Stimulated activated CD4-positive, alpha-beta T cell treated with anti-CD3 and anti-CD28 coated beads, TNF-alpha, amount 100 ng/mL, for 24 hours (primary cell): ENCODE measurements around the gene THAP11.
"Not testable (repeated sequence)": the region's sequence is repeated elsewhere in the genome, so short reads cannot be mapped to it uniquely, and the experiment has no call there.

Experiments
- DNase-seq, 3 experiments: peaks; one replicate each; pipeline ENCODE4 v3.0.0-alpha.2; 2020; ENCODE audit warnings: low read depth in 3 of 3

Gene THAP11

GRCh38 chr16:67862623-67863583 is 20.8 kb downstream of the THAP11 start:
- no peak for DNase-seq

- DNase-seq, result not testable (repeated sequence)
Measured at GRCh38 chr16:67864044-67864443, 21.9 kb downstream of the THAP11 start.

DNA sequence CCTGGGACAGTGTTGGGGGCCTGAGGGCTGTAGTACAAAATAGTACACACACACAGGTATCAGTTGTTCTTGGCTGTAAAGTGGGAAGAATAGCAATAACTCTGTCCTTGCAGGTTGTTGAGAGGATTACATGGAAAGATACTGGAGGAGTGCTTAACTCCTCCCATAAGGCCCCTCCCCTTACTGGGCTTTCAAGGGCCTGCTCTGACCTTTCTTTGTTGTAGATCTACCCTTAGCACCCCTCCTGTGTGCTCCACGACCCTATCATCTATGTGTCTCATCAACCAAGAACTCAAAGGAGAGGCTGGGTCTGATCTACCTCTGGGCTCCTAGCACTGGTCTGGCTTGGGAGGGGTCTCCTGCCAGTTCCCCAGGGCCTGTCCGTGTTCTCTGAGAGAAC is 22.5 kb downstream of the THAP11 start:
- no peak for DNase-seq

DNA sequence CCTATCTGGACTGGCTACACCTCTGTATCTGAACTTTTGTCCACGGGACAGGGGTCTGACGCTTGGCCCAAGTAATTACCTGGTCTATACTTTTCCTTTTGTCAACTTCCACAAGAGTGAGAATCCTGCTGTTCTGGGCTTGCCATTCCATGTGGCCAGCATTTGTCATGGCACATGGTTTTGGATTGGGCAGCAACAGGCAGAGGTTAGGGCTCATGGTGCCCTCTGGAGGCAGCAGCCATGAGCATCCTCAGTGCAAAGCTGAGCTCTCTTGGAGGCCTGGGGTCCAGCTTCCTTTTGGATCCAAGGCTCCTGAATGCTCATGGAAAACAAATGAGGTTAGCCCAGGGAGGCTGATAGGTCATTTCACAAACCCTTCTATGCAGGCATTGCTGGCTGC is 23.2 kb downstream of the THAP11 start:
- DNase-seq, result no peak

- DNase-seq, result no peak
Measured at GRCh38 chr16:67868290-67868689, 26.2 kb downstream of the THAP11 start.

GRCh38 chr16:67869653-67870052 is 27.5 kb downstream of the THAP11 start:
- no peak for DNase-seq

DNA sequence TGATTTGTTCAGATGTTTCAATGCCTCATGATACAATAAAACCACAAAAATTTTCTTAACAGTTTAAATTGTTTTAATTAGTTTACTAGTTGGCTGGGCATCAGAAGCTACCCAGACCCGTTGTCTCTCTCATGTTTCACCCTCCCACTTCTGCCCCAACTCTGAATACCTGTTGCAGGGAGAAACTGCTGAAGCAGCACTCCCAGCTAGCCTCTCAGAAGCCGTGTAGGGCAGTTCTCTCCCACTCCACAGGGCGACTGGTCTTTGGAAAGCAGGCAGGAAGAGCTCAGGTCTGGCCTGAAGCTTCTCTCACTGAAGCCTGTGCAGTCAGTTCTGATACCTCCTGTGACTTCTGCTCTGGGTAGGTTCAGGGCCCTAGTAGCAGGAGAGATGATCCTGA is 29.1 kb downstream of the THAP11 start:
- no peak for DNase-seq

GRCh38 chr16:67872131-67872630 is 30.1 kb downstream of the THAP11 start:
- DNase-seq, result no peak

DNA sequence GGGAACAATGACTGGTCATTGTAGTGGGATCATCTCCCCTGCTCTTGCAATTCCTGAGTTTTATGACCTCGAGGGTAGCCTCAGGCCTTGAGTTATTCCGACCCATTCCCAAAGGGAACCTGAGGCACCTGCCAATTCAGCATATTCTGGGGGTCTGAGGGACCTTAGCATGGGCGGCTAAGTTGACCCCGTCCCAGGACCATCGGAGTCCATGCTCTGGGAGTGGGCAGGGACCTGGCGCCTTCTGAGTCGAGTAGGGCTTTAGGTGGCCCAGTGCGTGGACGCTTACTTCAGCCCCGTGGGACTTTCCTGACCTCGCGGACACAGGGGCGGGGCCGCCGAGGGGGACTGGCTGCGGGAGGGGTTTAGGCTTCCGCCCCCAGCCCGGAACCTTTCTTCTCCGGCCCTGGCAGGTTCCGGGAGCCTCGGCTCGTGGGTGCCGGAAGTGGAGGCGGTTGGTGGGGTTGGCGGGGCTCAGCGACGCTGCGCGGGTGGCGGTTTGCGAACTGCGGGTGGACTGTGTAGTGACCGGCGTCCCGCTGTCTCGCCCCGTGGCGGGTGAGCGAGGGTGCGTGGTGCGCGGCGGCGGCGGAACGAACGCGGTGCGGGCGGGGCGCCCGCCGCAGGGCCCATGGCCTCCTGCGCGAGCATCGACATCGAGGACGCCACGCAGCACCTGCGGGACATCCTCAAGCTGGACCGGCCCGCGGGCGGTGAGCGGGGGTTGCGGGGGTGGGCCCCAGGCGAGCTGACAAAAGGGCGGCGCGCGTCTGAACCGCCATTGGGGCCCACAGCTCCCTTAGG is 30.7 kb downstream of the THAP11 start, which contains the start of gene EDC4:
EDC4 (plus strand) TSS at position 422 of the 804 bp plus-strand sequence; CDS start at position 632, 210 bp downstream.
- peak; percentile 81 to 86 (median 85) for DNase-seq

DNA sequence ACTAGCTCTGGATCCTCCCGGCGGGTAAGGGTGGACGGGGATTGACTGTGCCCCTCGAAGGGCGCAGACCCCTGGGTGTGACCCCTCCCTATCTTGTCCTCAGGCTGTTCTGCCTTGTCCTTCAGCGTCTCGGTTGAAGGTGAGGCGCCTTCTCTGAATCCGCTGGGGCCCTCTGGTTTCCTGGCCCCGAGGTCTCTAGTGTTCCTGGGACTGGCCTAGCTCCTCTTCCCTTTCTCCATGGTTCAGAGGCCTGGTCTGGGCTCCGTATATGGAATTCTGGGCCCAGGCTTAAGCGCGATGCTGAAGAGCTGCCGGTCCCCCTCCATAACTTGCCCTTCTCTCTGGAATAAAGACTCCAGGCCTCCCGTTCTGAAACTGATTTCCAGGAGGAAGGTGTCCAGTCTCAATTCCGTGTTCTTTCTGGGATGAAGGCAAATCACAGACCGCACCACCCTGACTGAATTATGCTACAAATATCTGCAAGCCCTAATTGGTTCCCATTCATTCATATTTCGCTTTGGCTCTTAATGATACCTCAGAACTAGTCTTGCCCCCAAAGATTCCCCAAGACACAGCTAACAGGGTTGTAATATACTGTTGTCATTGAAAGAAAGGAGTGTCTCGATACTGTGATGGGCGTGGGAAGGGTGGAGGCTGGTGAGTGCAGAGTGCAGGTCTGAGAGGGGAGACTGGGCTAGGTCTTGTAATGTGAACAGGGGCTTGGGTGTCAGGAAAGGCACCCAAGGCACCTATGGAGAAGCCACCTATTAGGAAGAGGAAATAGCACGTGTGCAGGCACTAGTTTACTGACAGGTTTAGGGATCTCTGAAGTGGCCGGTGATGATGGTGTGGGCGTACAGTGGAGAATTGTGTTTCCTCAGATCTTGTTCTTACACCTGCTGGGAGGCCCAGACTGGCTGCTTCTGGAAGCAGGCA is 31.6 kb downstream of the THAP11 start:
- DNase-seq, result no peak

DNA sequence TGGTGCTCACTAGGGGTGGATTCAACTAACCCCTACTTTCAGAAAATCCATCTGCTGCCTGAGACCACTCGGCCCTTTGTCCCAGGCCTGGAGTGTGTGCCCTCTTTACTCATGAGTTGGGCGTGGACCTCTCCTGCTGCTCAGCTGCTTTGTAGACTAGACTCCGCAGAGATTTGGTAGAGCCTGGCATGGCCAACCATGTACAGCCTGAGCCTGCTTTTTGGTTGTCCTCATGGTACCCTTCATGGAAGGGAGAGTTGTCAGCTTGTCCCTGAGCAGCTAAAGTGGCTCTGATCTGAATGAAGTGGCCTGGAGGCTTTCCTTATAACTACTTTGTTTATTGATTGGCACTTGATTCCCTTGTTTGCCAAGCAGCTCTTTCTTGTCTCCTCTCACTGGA is 32.3 kb downstream of the THAP11 start:
- no peak for DNase-seq

DNA sequence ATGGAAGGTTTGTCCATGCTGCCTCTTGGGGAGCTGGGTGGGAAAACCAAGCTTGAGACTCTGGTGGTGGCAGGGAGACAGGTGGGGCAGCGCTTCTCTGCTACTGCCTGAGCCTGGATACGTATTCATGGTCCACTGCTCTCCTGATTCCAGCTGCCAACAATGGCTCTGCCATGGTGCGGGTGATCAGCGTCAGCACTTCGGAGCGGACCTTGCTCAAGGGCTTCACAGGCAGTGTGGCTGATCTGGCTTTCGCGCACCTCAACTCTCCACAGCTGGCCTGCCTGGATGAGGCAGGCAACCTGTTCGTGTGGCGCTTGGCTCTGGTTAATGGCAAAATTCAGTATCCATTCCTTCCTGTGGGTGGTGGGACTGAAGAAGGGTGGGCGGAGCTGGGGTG is 34.9 kb downstream of the THAP11 start:
- DNase-seq, result no peak

DNA sequence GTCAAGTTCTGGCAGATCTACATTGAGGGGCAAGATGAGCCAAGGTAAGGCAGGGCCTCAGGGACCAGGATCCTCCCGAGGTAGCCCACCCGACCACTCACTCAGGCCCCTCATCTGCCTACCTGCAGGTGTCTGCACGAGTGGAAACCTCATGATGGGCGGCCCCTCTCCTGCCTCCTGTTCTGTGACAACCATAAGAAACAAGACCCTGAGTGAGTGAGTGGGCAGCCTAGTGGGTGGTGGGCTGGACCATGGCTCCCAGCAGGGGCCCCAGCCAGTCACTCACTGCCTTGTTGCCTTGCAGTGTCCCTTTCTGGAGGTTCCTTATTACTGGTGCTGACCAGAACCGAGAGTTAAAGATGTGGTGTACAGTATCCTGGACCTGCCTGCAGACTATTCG is 36.1 kb downstream of the THAP11 start:
- DNase-seq, result no peak

- DNase-seq, result no peak
Measured at GRCh38 chr16:67878846-67879245, 36.7 kb downstream of the THAP11 start.

- DNase-seq, result no peak
Measured at GRCh38 chr16:67879462-67879861, 37.3 kb downstream of the THAP11 start.

DNA sequence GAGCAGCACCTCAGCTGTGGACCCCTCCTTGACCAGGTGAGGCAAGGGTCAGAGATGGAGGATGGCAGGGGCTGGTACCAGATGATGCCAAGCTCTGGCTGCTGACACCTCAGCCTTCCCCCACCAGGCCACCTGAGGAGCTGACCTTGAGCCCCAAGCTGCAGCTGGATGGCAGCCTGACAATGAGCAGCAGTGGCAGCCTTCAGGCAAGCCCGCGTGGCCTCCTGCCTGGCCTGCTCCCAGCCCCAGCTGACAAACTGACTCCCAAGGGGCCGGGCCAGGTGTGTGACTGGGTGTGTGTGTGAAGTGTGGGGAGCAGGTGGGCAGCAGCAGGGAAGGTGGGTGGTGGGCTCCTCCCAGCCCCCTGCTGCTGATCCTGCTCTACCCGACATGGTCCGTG is 37.8 kb downstream of the THAP11 start:
- DNase-seq, result no peak

- DNase-seq, result no peak
Measured at GRCh38 chr16:67880584-67880983, 38.5 kb downstream of the THAP11 start.

DNA sequence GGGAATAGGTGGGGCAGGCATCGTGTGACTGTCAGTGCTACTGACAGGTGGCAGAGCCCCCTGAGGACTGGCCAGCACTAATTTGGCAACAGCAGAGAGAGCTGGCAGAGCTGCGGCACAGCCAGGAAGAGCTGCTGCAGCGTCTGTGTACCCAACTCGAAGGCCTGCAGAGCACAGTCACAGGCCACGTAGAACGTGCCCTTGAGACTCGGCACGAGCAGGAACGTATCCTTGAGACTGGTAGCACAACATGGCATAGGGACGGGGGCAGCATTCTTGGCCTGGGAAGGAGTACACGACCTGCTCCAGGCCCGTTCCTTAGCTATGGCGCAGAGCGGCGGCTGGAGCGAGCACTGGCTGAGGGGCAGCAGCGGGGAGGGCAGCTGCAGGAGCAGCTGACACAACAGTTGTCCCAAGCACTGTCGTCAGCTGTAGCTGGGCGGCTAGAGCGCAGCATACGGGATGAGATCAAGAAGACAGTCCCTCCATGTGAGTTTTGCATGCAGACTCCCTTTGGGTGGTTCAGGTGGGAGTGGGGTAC is 39.6 kb downstream of the THAP11 start:
- no peak for DNase-seq

- no peak for DNase-seq
Measured at GRCh38 chr16:67882374-67883145, 40.4 kb downstream of the THAP11 start.

GRCh38 chr16:67883146-67883871 is 41.2 kb downstream of the THAP11 start:
- no peak for DNase-seq
